Chondrocyte (in vitro differentiated cells): ENCODE measurements around the gene TPM4. TPM values are rescaled to one million over a fixed set of nuclear protein-coding genes. Genes with fewer than 3 reads are reported as not detected.

ENCODE experiments used
- DNase-seq: peaks from one replicate; pipeline ENCODE4 v3.0.0; 2021; ENCODE audit warnings: mixed read lengths, low spot score
- H3K27ac Mint-ChIP-seq: one replicate; pipeline ENCODE4 v1.8.0; 2021; ENCODE audit warnings: mild to moderate bottlenecking, moderate library complexity, mixed read lengths; ENCODE audit not compliant: unreplicated experiment
- H3K27me3 Mint-ChIP-seq: 2 replicates; pipeline ENCODE4 v1.8.0; 2021; ENCODE audit warnings: low read depth, mixed read lengths
- H3K36me3 Mint-ChIP-seq: 2 replicates; pipeline ENCODE4 v1.8.0; 2021; ENCODE audit warnings: low read depth, mixed read lengths
- H3K4me1 Mint-ChIP-seq: 2 replicates; pipeline ENCODE4 v1.8.0; 2021; ENCODE audit warnings: low read depth, mild to moderate bottlenecking, mixed read lengths
- H3K4me3 Mint-ChIP-seq: one replicate; pipeline ENCODE4 v1.8.0; 2021; ENCODE audit warnings: mild to moderate bottlenecking, moderate library complexity, mixed read lengths; ENCODE audit not compliant: unreplicated experiment
- H3K9me3 Mint-ChIP-seq: 2 replicates; pipeline ENCODE4 v1.8.0; 2021; ENCODE audit warnings: low read depth, mixed read lengths
- CTCF ChIP-seq: fragments of 200-600 bp; sonication (generic); IDR thresholded peaks from 2 replicates; pipeline ENCODE4 v1.5.0; 2021; ENCODE audit warnings: antibody characterized with exemption, mild to moderate bottlenecking, moderate library complexity
- total RNA-seq: library from RNA; stranded (reverse); gene quantifications from 3 replicates; pipeline ENCODE4 v1.2.1, GENCODE V29; 2021

The TPM4 gene
- total RNA-seq, 1 donor from 2014 or later, result 1,175 TPM

GRCh38 chr19:16031872-16032200 lies 44.5 kb upstream of the TPM4 start:
- Mint-ChIP-seq H3K27me3 (peaks cover 6% of the 10 kb centered on the region), H3K9me3 (no peaks in the 10 kb centered on the region), H3K36me3 (no peaks in the 10 kb centered on the region), H3K4me3 (no peak overlapping the region), H3K4me1 (no peaks in the 10 kb centered on the region), H3K27ac (no peak overlapping the region)
- TF ChIP-seq CTCF, result no peak
- no peak for DNase-seq

GRCh38 chr19:16032509-16033135 lies 43.7 kb upstream of the TPM4 start:
- H3K4me3 Mint-ChIP-seq, result no peak overlapping the region
- H3K27ac Mint-ChIP-seq, result no peak overlapping the region
- H3K4me1 Mint-ChIP-seq, result no peaks in the 10 kb centered on the region
- DNase-seq, result no peak
- H3K27me3 Mint-ChIP-seq, result peaks cover 3% of the 10 kb centered on the region
- no peak for TF ChIP-seq CTCF
- H3K36me3 Mint-ChIP-seq, result no peaks in the 10 kb centered on the region
- H3K9me3 Mint-ChIP-seq, result no peaks in the 10 kb centered on the region

- no peak for DNase-seq
- TF ChIP-seq CTCF, result no peak
- Mint-ChIP-seq H3K27me3 (peaks cover 3% of the 10 kb centered on the region), H3K9me3 (no peaks in the 10 kb centered on the region), H3K36me3 (no peaks in the 10 kb centered on the region), H3K4me3 (no peak overlapping the region), H3K27ac (no peak overlapping the region), H3K4me1 (no peaks in the 10 kb centered on the region)
These were observed 43.2 kb upstream of the TPM4 start for GRCh38 chr19:16033136-16033530.

- Mint-ChIP-seq H3K27me3 (peaks cover 3% of the 10 kb centered on the region), H3K4me3 (no peak overlapping the region), H3K4me1 (no peaks in the 10 kb centered on the region), H3K27ac (no peak overlapping the region), H3K36me3 (no peaks in the 10 kb centered on the region), H3K9me3 (no peaks in the 10 kb centered on the region)
- no peak for DNase-seq
- no peak for TF ChIP-seq CTCF
These were observed 42.6 kb upstream of the TPM4 start for GRCh38 chr19:16033721-16034120.

GRCh38 chr19:16034180-16034579 lies 42.1 kb upstream of the TPM4 start:
- Mint-ChIP-seq H3K27me3 (peaks cover 3% of the 10 kb centered on the region), H3K9me3 (no peaks in the 10 kb centered on the region), H3K4me3 (no peak overlapping the region), H3K27ac (no peak overlapping the region), H3K4me1 (no peaks in the 10 kb centered on the region), H3K36me3 (no peaks in the 10 kb centered on the region)
- no peak for DNase-seq
- TF ChIP-seq CTCF, result no peak
